AG08395 (cell line): Measurements from ENCODE around the gene TLR2.
A peak's percentile ranks its signal among the peaks of the same experiment; 100 is the strongest.

Experiments used
- DNase-seq: peaks from one replicate; pipeline ENCODE4 v3.0.0; 2012; ENCODE audit warnings: mixed read lengths, low spot score

TLR2 gene

GRCh38 chr4:153733751-153734448 lies 49.8 kb downstream of the TLR2 start:
- DNase-seq = no peak

DNA sequence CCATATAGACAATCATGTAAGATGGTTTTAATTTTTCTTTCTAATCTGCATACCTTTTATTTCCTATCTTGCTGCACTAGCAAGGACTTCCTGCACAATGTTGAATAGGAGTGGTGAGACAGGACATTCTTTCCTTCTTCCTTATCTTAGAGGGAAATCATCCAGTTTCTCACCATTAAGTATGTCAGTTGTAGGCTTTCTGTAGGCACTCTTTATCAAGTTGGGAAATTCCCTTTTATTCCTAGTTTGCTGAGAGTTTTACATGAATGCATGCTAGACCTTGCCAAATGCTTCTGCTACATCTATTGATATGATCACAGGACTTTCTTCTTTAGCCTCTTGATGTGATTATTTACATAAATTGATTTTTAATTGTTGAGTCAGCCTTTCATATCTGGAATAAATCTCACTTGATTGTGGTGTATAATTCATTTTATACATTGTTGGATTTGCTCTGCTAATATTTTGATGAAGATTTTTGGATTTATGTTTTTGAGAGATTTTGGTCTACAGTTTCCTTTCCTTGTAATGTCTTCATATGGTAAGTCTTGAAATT lies 51.9 kb downstream of the TLR2 start:
- no peak for DNase-seq

- no peak for DNase-seq
Observed at GRCh38 chr4:153741541-153741940, 57.5 kb downstream of the TLR2 start.

- DNase-seq = no peak
Observed at GRCh38 chr4:153745651-153746050, 61.6 kb downstream of the TLR2 start.

- no peak for DNase-seq
Observed at GRCh38 chr4:153747406-153747955, 63.4 kb downstream of the TLR2 start.

- DNase-seq = peak; percentile 83
Observed at GRCh38 chr4:153748378-153748777, 64.3 kb downstream of the TLR2 start.

DNA sequence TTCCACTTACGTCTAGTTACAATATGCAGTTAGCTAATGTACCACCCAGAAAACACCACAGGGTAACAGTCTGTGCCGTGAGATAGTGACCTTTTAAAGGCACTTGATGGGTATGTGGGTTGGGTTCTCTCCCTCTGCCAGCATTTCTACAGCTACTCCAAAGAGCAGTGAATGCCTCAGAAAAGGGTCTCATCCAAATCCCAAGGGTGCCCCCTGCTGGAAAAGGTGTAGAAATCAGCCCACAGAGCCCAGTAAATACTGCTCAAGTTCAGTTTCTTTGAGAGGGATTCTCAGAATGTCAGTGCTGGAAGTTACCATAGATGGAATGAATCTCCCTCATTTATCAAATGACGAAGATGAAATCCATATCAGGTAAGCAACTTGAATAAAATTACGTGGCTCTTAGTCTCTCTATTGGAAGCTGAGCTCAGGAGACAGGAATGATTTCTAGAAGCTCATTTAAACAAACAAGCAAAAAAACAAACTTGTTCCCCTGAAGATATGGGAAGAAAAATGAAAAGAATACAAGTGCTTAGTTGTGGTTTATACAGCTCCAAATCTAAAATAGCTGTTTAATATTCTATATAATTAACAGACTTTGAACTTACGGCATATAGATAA lies 66.2 kb downstream of the TLR2 start:
- peak; percentile 70 for DNase-seq

- DNase-seq = no peak
Observed at GRCh38 chr4:153755186-153755585, 71.1 kb downstream of the TLR2 start.
